A673 (cell line): ENCODE data around the gene ROMO1.
A peak's percentile ranks its signal among the peaks of the same experiment; 100 is the strongest.

Experiments used
- CTCF ChIP-seq: fragments of 300-800, 200-600 bp; sonication (generic); conservative IDR thresholded peaks from 2 replicates; pipeline ENCODE4 v1.5.1; 2017; ENCODE audit warnings: low read depth, mild to moderate bottlenecking, antibody characterized with exemption, low read length, moderate library complexity, mixed read lengths
- EZH2 ChIP-seq: fragments of 200-600 bp; sonication (generic); IDR thresholded peaks from 2 replicates; pipeline ENCODE4 v1.6.1; 2017; ENCODE audit warnings: borderline replicate concordance, low read depth, mild to moderate bottlenecking, mixed read lengths, antibody characterized with exemption, low read length; ENCODE audit not compliant: poor library complexity, severe bottlenecking

DNA sequence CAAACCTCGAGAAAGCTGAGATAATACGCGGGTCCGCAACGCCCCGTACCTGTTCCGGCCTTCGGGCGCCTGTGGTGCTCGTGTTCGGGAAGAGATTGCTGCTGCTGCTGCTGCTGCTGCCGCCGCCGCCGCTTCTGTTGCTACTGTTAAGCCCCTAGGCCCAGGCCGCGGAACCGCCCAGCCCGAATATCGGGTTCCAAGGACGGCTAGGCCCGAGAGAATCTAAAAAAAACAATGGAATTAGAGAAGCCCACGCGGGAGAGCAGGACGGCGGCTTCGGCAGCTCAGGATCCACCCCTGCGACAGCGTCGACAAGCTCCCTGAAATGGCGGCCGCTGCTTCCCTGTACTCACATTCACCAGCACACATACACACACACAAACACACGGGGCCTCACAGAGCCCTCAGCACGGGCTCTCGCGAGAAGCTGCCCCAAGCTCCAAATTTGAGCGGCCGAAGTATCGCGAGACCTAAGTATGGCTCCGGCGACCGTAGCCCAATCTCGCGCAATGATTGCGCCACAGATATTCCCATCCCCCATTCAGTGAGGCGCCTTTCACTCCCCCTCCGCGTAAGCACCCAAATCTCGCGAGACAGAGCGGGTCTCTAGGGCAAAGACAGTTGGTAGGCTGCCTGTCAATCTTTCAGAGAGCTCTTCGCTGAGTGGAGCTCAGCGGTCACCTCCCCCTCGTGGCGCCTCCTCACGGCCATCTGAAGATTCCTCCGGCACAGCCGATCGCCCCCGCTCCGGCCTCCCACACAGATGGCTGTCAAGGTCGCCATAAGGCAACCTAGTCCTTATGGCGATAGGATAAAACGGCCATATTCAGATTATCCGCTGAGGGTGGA is 42.9 kb downstream of the ROMO1 start, which contains the start of gene RBM39:
- TF ChIP-seq CTCF (peak; percentile 43; the same call in 1 of the 2 replicates), EZH2 (no peak)
